Measurements from ENCODE around the gene RAB9A.

DNA sequence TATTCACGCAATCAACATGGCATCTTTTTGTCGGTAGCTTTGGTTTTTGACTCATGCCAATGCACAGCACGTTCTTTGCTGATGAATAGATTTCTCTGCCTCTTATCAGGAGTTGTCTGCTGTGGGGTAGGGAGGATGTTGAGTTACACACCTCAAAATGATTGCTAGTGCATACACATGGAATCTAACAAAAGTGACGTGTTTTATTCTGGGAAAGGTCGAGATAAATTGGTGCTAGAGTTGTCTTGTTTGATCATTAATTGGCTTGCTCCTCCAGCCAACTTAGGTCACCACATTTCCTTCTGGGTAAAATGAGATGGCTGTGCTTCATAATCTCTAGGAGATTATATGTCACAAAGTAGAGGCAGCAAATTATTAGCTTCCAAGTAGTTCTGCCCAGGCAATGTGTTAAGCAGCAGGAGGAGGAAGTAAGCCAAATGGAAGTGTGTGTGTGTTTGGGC is 3.9 kb downstream of the RAB9A start:
- no peak for TF ChIP-seq TEAD1 (CRISPR knock-in tag; IDR thresholded peaks at IDR 0.05)
- TF ChIP-seq ZNF121 (CRISPR knock-in tag; IDR thresholded peaks at IDR 0.05), result no peak
- TF ChIP-seq E2F4 (CRISPR knock-in tag; IDR thresholded peaks at IDR 0.05; ENCODE audit: borderline replicate concordance, low read depth), result no peak
